ENCODE results near the gene PGLYRP4.

DNA sequence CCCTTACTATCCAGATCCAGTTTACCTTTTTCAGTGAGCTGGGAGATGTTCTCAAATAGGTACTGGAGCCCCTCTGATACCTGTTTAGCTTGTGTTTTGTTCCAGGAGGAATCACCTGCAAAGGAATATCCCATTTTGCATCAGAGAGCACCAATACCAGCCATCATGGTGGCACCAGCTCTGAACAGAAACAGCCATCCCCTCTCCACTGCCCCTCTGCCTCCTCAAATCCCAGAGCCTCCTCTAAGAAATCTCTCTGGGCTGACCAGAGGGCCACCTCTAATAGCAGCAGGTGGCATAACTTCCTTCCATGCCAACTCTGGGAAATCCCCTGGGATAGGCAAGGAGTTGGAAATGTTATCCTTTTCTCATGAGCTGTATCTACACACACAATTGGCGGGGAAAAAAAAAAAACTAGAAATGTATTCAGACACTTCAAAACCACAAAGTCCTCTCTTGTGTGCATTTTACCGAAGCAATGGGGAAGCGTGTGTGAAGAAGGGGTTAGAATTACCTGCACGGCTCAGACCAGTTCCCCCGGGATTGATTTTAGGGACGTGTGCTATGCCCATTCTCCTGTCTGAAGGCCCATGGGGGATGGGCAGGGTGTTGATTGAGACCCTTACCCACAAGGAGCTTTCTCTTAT lies 2.4 kb downstream of the PGLYRP4 start:
- TF ChIP-seq CTCF (conservative IDR thresholded peaks at IDR 0.05; ENCODE audit: low read depth, low read length) (no peak), ELK1 (IDR thresholded peaks at IDR 0.05; ENCODE audit: borderline replicate concordance, low read depth, low read length) (no peak), POLR2A (IDR thresholded peaks at IDR 0.05; ENCODE audit: low read depth, low read length) (no peak), NFE2L2 (IDR thresholded peaks at IDR 0.05; ENCODE audit: low read depth, low read length) (no peak), SMC3 (IDR thresholded peaks at IDR 0.05; ENCODE audit: low read depth, low read length) (no peak), BHLHE40 (IDR thresholded peaks at IDR 0.05; ENCODE audit: low read depth, low read length) (no peak)
- TF ChIP-seq, protein P1, sequence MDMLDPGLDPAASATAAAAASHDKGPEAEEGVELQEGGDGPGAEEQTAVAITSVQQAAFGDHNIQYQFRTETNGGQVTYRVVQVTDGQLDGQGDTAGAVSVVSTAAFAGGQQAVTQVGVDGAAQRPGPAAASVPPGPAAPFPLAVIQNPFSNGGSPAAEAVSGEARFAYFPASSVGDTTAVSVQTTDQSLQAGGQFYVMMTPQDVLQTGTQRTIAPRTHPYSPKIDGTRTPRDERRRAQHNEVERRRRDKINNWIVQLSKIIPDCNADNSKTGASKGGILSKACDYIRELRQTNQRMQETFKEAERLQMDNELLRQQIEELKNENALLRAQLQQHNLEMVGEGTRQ (IDR thresholded peaks at IDR 0.05; ENCODE audit: low read depth, low read length) = no peak
